Peyer's patch (tissue), 4 donors: ENCODE measurements around the gene NCDN.

Experiments
- POLR2A ChIP-seq, 2 donors: fragments of 450-650 bp; IDR thresholded peaks; one replicate each; pipeline ENCODE4 v1.5.1; 2017; ENCODE audit warnings: antibody characterized with exemption in 2 of 2, mild to moderate bottlenecking in 2 of 2, moderate library complexity in 2 of 2
- TF ChIP-seq, protein P1 (sequence below), 6 experiments: fragments of 450-650 bp in 4 of 6; fragments of 200-600 bp in 2 of 6; sonication (generic) in 1 of 6; IDR thresholded peaks; one replicate each; pipeline ENCODE4 v1.5.1; 2017 to 2019; ENCODE audit warnings: antibody characterized with exemption in 6 of 6, mild to moderate bottlenecking in 3 of 6, moderate library complexity in 1 of 6

DNA sequence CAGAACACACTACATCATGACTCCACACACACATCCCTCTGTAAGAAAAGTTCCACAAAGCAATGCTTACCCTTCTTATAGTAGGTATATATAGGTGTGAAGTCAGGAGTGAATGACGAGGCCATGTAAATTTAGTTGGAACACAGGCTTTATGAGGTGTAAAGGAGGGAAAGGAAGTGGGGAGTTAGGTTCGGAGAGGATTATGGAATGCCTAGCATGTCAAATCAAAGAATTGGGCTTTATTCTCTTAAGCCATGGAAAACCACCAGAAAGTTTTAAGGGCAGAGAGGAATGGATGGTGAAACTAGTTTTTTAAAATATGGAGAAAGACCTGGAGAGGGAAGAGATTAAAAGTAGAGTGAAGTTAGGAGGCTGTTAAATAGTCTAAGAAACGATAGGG, 41.8 kb downstream of the NCDN start:
- TF ChIP-seq, protein P1, sequence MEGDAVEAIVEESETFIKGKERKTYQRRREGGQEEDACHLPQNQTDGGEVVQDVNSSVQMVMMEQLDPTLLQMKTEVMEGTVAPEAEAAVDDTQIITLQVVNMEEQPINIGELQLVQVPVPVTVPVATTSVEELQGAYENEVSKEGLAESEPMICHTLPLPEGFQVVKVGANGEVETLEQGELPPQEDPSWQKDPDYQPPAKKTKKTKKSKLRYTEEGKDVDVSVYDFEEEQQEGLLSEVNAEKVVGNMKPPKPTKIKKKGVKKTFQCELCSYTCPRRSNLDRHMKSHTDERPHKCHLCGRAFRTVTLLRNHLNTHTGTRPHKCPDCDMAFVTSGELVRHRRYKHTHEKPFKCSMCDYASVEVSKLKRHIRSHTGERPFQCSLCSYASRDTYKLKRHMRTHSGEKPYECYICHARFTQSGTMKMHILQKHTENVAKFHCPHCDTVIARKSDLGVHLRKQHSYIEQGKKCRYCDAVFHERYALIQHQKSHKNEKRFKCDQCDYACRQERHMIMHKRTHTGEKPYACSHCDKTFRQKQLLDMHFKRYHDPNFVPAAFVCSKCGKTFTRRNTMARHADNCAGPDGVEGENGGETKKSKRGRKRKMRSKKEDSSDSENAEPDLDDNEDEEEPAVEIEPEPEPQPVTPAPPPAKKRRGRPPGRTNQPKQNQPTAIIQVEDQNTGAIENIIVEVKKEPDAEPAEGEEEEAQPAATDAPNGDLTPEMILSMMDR (IDR thresholded peaks at IDR 0.05): no peak
- no peak for TF ChIP-seq POLR2A (IDR thresholded peaks at IDR 0.05)
